H9 (cell line): ENCODE results near the gene TCF21. TPM values are rescaled to one million over a fixed set of nuclear protein-coding genes. Genes with fewer than 3 reads are reported as not detected.

Experiments
- DNase-seq: peaks from one replicate; pipeline ENCODE4 v3.0.0-alpha.2; 2017
- H2AFZ ChIP-seq: one replicate; pipeline ENCODE4 v1.6.1; 2013; ENCODE audit warnings: mild to moderate bottlenecking, low read length, control low read depth, moderate library complexity
- H2AK5ac ChIP-seq: 2 replicates; pipeline ENCODE4 v1.6.1; 2013; ENCODE audit warnings: low read length, control low read depth, mixed read lengths; ENCODE audit not compliant: insufficient read length
- H2BK120ac ChIP-seq: one replicate; pipeline ENCODE4 v1.6.1; 2013; ENCODE audit warnings: low read depth, mild to moderate bottlenecking, low read length, control low read depth, inconsistent platforms; ENCODE audit not compliant: poor library complexity, severe bottlenecking
- H2BK12ac ChIP-seq: 2 replicates; pipeline ENCODE4 v1.6.1; 2013; ENCODE audit warnings: low read length, control low read depth, mixed read lengths, low read depth; ENCODE audit not compliant: insufficient read length
- H2BK15ac ChIP-seq: 2 replicates; pipeline ENCODE4 v1.6.1; 2013; ENCODE audit warnings: low read depth, low read length, control low read depth
- H2BK20ac ChIP-seq: one replicate; pipeline ENCODE4 v1.6.1; 2013; ENCODE audit warnings: low read depth, mild to moderate bottlenecking, low read length, control low read depth, inconsistent platforms; ENCODE audit not compliant: poor library complexity, severe bottlenecking
- H2BK5ac ChIP-seq: 2 replicates; pipeline ENCODE4 v1.6.1; 2013; ENCODE audit warnings: low read length, control low read depth, mixed read lengths; ENCODE audit not compliant: insufficient read length
- H3K14ac ChIP-seq: 2 replicates; pipeline ENCODE4 v1.6.1; 2013; ENCODE audit warnings: low read length, control low read depth; ENCODE audit not compliant: insufficient read depth
- H3K18ac ChIP-seq: 2 replicates; pipeline ENCODE4 v1.6.1; 2013; ENCODE audit warnings: low read depth, mild to moderate bottlenecking, mixed read lengths, low read length, control low read depth; ENCODE audit not compliant: insufficient read length
- H3K23ac ChIP-seq: 2 replicates; pipeline ENCODE4 v1.6.1; 2013; ENCODE audit warnings: low read length, control low read depth, mixed read lengths, low read depth; ENCODE audit not compliant: insufficient read length
- H3K23me2 ChIP-seq: 2 replicates; pipeline ENCODE4 v1.6.1; 2013; ENCODE audit warnings: low read depth, mild to moderate bottlenecking, mixed read lengths, low read length, control low read depth; ENCODE audit not compliant: insufficient read length, poor library complexity, severe bottlenecking
- H3K27ac ChIP-seq: 2 replicates; pipeline ENCODE4 v1.5.1; 2013; ENCODE audit warnings: low read length, control low read depth, mixed read lengths, low read depth; ENCODE audit not compliant: insufficient read length
- H3K27me3 ChIP-seq: 2 replicates; pipeline ENCODE4 v1.6.1; 2013; ENCODE audit warnings: low read length, control low read depth, inconsistent platforms; ENCODE audit not compliant: insufficient read depth
- H3K4ac ChIP-seq: 2 replicates; pipeline ENCODE4 v1.6.1; 2013; ENCODE audit warnings: low read depth, mild to moderate bottlenecking, control low read depth, inconsistent platforms, low read length, moderate library complexity
- H3K4me1 ChIP-seq: 2 replicates; pipeline ENCODE4 v1.6.1; 2013; ENCODE audit warnings: low read length, control low read depth, inconsistent platforms; ENCODE audit not compliant: insufficient read depth
- H3K4me2 ChIP-seq: 2 replicates; pipeline ENCODE4 v1.6.1; 2013; ENCODE audit warnings: low read length, control low read depth, mixed read lengths; ENCODE audit not compliant: insufficient read length, insufficient read depth
- H3K56ac ChIP-seq: 2 replicates; pipeline ENCODE4 v1.6.1; 2013; ENCODE audit warnings: low read depth, mild to moderate bottlenecking, mixed read lengths, low read length, control low read depth; ENCODE audit not compliant: insufficient read length
- H3K79me1 ChIP-seq: 2 replicates; pipeline ENCODE4 v1.6.1; 2013; ENCODE audit warnings: low read depth, mild to moderate bottlenecking, moderate library complexity, low read length, control low read depth, inconsistent platforms; ENCODE audit not compliant: insufficient read depth, poor library complexity, severe bottlenecking
- H3K79me2 ChIP-seq: 2 replicates; pipeline ENCODE4 v1.6.1; 2013; ENCODE audit warnings: low read length, control low read depth, inconsistent platforms; ENCODE audit not compliant: insufficient read depth
- H3K9ac ChIP-seq: 2 replicates; pipeline ENCODE4 v1.6.1; 2013; ENCODE audit warnings: low read length, control low read depth, mixed read lengths; ENCODE audit not compliant: insufficient read length; ENCODE audit errors: extremely low read depth
- H3K9me3 ChIP-seq: one replicate; pipeline ENCODE4 v1.6.1; 2013; ENCODE audit warnings: low read depth, low read length, inconsistent platforms; ENCODE audit not compliant: control insufficient read depth
- H3T11ph ChIP-seq: one replicate; pipeline ENCODE4 v1.6.1; 2013; ENCODE audit warnings: mild to moderate bottlenecking, low read length, control low read depth, inconsistent platforms
- H4K20me1 ChIP-seq: one replicate; pipeline ENCODE4 v1.6.1; 2013; ENCODE audit not compliant: control insufficient read depth, insufficient read length, insufficient read depth
- H4K5ac ChIP-seq: 2 replicates; pipeline ENCODE4 v1.6.1; 2013; ENCODE audit warnings: low read depth, mild to moderate bottlenecking, mixed read lengths, low read length, control low read depth; ENCODE audit not compliant: insufficient read length
- H4K8ac ChIP-seq: replicated peaks from 2 replicates; pipeline ENCODE4 v1.6.1; 2013; ENCODE audit warnings: low read length, control low read depth, mixed read lengths, low read depth; ENCODE audit not compliant: insufficient read length
- H4K91ac ChIP-seq: 2 replicates; pipeline ENCODE4 v1.6.1; 2013; ENCODE audit warnings: low read depth, mild to moderate bottlenecking, moderate library complexity, mixed read lengths, low read length, control low read depth; ENCODE audit not compliant: insufficient read length
- H3K27ac Mint-ChIP-seq, 3 experiments: 2 replicates in 2 of 3; 3 replicates in 1 of 3; pipeline ENCODE4 v1.8.0; 2020 to 2021; ENCODE audit warnings: mixed read lengths in 3 of 3, mild to moderate bottlenecking in 1 of 3, moderate library complexity in 1 of 3
- H3K27me3 Mint-ChIP-seq: 2 replicates; pipeline ENCODE4 v1.8.0; 2021; ENCODE audit warnings: low read depth, mild to moderate bottlenecking, moderate library complexity, mixed read lengths
- H3K36me3 Mint-ChIP-seq, 3 experiments: 2 replicates in 2 of 3; 3 replicates in 1 of 3; pipeline ENCODE4 v1.8.0; 2020 to 2021; ENCODE audit warnings: low read depth in 3 of 3, mixed read lengths in 3 of 3; ENCODE audit not compliant: insufficient read depth in 1 of 3
- H3K4me1 Mint-ChIP-seq, 2 experiments: 2 replicates each; pipeline ENCODE4 v1.8.0; 2020; ENCODE audit warnings: mixed read lengths in 2 of 2
- H3K4me3 Mint-ChIP-seq, 2 experiments: 2 replicates in 1 of 2; 3 replicates in 1 of 2; pipeline ENCODE4 v1.8.0; 2020 to 2021; ENCODE audit warnings: mild to moderate bottlenecking in 2 of 2, mixed read lengths in 2 of 2, moderate library complexity in 1 of 2
- H3K9me3 Mint-ChIP-seq, 2 experiments: 2 replicates in 1 of 2; 3 replicates in 1 of 2; pipeline ENCODE4 v1.8.0; 2020; ENCODE audit warnings: mild to moderate bottlenecking in 2 of 2, mixed read lengths in 2 of 2, moderate library complexity in 1 of 2
- CTCF ChIP-seq: fragments of 200-600 bp; sonication (generic); conservative IDR thresholded peaks from 3 replicates; pipeline ENCODE4 v1.8.0; 2021; ENCODE audit warnings: antibody characterized with exemption, mild to moderate bottlenecking
- WGBS: extraction: QIAGEN DNeasy Blood & Tissue Kit; methylation state at CpG from one replicate; pipeline ENCODE4 v1.1.7; 2013; ENCODE audit warnings: missing lambda C conversion rate, low lambda C conversion rate, mixed read lengths; ENCODE audit not compliant: insufficient read length; ENCODE audit errors: extremely low coverage; 5-methylcytosine and 5-hydroxymethylcytosine counted together
- total RNA-seq: library from RNA; stranded (reverse); gene quantifications from 2 replicates; pipeline ENCODE4 v1.2.1, GENCODE V29; 2021

Gene TCF21
- total RNA-seq, 1 experiment from 2014 or later: not detected

- Histone ChIP-seq H2AK5ac (no peak overlapping the region), H3T11ph (no peak overlapping the region), H2BK120ac (no peak overlapping the region), H3K27ac (no peak overlapping the region), H3K23ac (no peak overlapping the region), H2AFZ (no peak overlapping the region), H3K23me2 (peaks cover 28% of the 10 kb centered on the region), H3K27me3 (peaks cover 73% of the 10 kb centered on the region), H4K20me1 (no peaks in the 10 kb centered on the region), H2BK20ac (no peak overlapping the region), H2BK12ac (no peak overlapping the region), H3K56ac (no peak overlapping the region), H4K91ac (no peak overlapping the region), H2BK5ac (no peak overlapping the region), H3K4me2 (peak overlapping the region; percentile 89), H3K79me1 (no peaks in the 10 kb centered on the region), H3K14ac (no peak overlapping the region), H3K79me2 (no peaks in the 10 kb centered on the region), H3K9ac (no peak overlapping the region), H4K5ac (no peak overlapping the region), H3K18ac (no peak overlapping the region), H3K4me1 (peaks cover 2% of the 10 kb centered on the region; the same call in 1 of the 2 replicates), H3K4ac (no peak overlapping the region), H3K9me3 (no peaks in the 10 kb centered on the region), H4K8ac (no peak overlapping the region), H2BK15ac (no peak overlapping the region)
- H3K27me3 Mint-ChIP-seq: peaks cover 100% of the 10 kb centered on the region
- H3K4me1 Mint-ChIP-seq: peaks cover 44 to 63% of the 10 kb centered on the region in 2 experiments
- H3K36me3 Mint-ChIP-seq: no peaks in the 10 kb centered on the region; a peak in 1 of 7 replicates
- peak overlapping the region; percentile 12 to 81 for H3K4me3 Mint-ChIP-seq
- no peak for DNase-seq
- no peak for TF ChIP-seq CTCF
- no CpG with 5 or more reads among the region's 12 CpGs for WGBS
- peaks cover 0 to under 1% of the 10 kb centered on the region in 2 experiments; a peak in 1 of 5 replicates for H3K9me3 Mint-ChIP-seq
- no peak overlapping the region for H3K27ac Mint-ChIP-seq
Observed at GRCh38 chr6:133891927-133892812, 3.3 kb downstream of the TCF21 start.
